Mesothelial cell of epicardium (in vitro differentiated cells): ENCODE results near the gene PTPRG. TPM values are rescaled to one million over a fixed set of nuclear protein-coding genes. Genes with fewer than 3 reads are reported as not detected.

Source experiments
- DNase-seq, 2 experiments: peaks; one replicate each; pipeline ENCODE4 v3.0.0; 2021; ENCODE audit warnings: low spot score in 2 of 2; ENCODE audit not compliant: unreplicated experiment in 2 of 2
- H3K27ac Mint-ChIP-seq: 2 replicates; pipeline ENCODE4 v1.8.0; 2021; ENCODE audit warnings: mixed read lengths
- H3K27me3 Mint-ChIP-seq: 2 replicates; pipeline ENCODE4 v1.8.0; 2021; ENCODE audit warnings: low read depth, mixed read lengths
- H3K36me3 Mint-ChIP-seq: 2 replicates; pipeline ENCODE4 v1.8.0; 2021; ENCODE audit warnings: mixed read lengths
- H3K4me1 Mint-ChIP-seq: 2 replicates; pipeline ENCODE4 v1.8.0; 2021; ENCODE audit warnings: mixed read lengths
- H3K4me3 Mint-ChIP-seq: 2 replicates; pipeline ENCODE4 v1.8.0; 2021; ENCODE audit warnings: mild to moderate bottlenecking, moderate library complexity, mixed read lengths
- H3K9me3 Mint-ChIP-seq: 2 replicates; pipeline ENCODE4 v1.8.0; 2021; ENCODE audit warnings: mixed read lengths
- total RNA-seq: library from RNA; stranded (reverse); gene quantifications from 3 replicates; pipeline ENCODE4 v1.2.1, GENCODE V29; 2021
- TF ChIP-seq, protein P1 (sequence below): fragments of 200-600 bp; sonication (generic); IDR thresholded peaks from one replicate; pipeline ENCODE4 v1.5.0; 2021; ENCODE audit warnings: antibody characterized with exemption; ENCODE audit not compliant: unreplicated experiment

Gene PTPRG
- total RNA-seq, 1 donor from 2014 or later = 40.4 TPM

GRCh38 chr3:62173939-62174515, 612.7 kb downstream of the PTPRG start:
- Mint-ChIP-seq H3K4me1 (peaks cover 7% of the 10 kb centered on the region), H3K27ac (no peak overlapping the region), H3K9me3 (peaks cover 14% of the 10 kb centered on the region), H3K36me3 (peaks cover 11% of the 10 kb centered on the region), H3K4me3 (no peak overlapping the region), H3K27me3 (no peaks in the 10 kb centered on the region)
- TF ChIP-seq, protein P1, sequence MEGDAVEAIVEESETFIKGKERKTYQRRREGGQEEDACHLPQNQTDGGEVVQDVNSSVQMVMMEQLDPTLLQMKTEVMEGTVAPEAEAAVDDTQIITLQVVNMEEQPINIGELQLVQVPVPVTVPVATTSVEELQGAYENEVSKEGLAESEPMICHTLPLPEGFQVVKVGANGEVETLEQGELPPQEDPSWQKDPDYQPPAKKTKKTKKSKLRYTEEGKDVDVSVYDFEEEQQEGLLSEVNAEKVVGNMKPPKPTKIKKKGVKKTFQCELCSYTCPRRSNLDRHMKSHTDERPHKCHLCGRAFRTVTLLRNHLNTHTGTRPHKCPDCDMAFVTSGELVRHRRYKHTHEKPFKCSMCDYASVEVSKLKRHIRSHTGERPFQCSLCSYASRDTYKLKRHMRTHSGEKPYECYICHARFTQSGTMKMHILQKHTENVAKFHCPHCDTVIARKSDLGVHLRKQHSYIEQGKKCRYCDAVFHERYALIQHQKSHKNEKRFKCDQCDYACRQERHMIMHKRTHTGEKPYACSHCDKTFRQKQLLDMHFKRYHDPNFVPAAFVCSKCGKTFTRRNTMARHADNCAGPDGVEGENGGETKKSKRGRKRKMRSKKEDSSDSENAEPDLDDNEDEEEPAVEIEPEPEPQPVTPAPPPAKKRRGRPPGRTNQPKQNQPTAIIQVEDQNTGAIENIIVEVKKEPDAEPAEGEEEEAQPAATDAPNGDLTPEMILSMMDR = no peak
- no peak for DNase-seq

DNA sequence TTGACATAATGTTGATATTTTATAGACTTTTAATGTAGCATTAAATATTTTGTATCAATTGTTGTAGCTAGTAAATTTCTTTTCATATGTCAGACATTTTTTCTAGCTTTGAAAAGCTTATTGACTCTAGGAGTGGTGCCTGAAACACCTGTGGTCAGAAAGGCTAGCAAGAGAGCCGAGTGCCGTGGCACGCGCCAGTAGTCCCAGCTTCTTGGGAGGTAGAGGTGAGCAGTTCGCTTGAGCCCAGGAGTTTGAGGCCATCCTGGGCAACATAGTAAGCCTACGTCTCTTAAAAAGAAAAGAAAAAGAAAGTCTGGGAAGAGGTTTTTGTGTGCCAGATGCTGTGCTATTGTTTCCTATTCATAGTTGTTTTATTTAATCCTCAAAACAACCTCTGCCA, 613.8 kb downstream of the PTPRG start:
- Mint-ChIP-seq H3K36me3 (peaks cover 11% of the 10 kb centered on the region), H3K27me3 (no peaks in the 10 kb centered on the region), H3K9me3 (peaks cover 14% of the 10 kb centered on the region), H3K4me1 (no peaks in the 10 kb centered on the region), H3K27ac (no peak overlapping the region), H3K4me3 (no peak overlapping the region)
- DNase-seq = no peak
- TF ChIP-seq, protein P1 = no peak

DNA sequence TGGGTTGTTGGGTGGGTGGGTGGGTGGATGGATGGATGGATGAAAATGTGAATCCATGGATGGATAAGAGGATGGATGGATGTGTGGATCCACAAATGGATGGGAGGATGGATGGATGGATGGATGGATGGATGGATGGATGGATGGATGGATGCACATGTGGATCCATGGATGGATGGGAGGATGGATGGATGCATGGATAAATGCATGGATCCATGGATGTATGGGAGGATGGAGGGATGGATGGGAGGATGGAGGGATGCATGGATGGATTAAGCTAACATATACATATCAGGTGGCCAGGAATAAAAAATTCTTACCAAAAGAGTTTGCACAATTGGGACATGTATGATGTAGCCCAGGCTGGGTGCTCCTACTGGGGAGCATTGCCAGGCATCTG, 616.7 kb downstream of the PTPRG start:
- Mint-ChIP-seq H3K4me3 (no peak overlapping the region), H3K27ac (no peak overlapping the region), H3K27me3 (no peaks in the 10 kb centered on the region), H3K36me3 (no peaks in the 10 kb centered on the region), H3K9me3 (no peaks in the 10 kb centered on the region), H3K4me1 (no peaks in the 10 kb centered on the region)
- TF ChIP-seq, protein P1 = no peak
- no peak for DNase-seq

DNA sequence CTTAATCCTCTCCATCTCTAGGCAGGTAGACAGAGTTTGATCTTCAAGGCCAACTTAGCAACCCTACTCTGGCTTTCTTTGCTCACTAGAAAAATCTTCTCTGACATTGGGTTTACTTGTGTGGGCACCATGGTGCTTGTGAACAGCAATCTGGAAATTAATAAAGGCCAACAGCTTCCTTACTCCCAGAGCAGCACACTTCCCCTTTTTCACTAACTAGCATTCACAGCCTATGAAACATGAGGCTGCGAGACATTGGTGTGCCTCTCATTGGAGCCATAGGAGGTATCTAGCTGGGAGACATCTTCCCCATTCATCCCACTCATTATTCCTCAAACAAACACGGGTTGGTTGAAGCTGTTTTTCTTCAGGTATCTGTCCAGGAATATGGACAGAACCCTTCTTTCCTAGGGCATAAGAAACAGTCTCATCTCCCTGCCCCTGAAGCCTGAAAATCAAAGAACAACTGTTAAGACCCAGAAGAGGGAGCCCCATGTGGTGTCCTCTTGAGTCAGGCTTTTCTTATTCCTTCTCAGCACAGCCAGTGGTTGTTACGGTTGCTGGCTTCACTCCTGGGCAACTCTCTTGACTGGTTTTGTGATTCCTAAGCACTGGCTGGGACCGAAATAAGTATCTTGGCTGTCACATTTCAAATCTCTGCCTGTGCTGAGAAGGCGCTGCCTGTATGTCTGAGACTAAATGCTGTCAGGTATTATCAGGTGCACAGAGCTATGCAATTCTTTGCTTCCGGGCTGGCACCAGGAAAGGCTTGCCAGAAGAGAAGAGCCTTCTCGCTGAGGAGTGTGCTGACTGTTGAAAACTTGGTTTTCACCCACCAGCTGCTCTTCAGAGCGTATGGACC, 617.6 kb downstream of the PTPRG start:
- Mint-ChIP-seq H3K27me3 (no peaks in the 10 kb centered on the region), H3K9me3 (no peaks in the 10 kb centered on the region), H3K27ac (no peak overlapping the region), H3K4me1 (peaks cover 5% of the 10 kb centered on the region), H3K36me3 (no peaks in the 10 kb centered on the region), H3K4me3 (no peak overlapping the region)
- TF ChIP-seq, protein P1 = no peak
- no peak for DNase-seq

GRCh38 chr3:62180514-62180913, 619.1 kb downstream of the PTPRG start:
- no peaks in the 10 kb centered on the region for H3K9me3 Mint-ChIP-seq
- TF ChIP-seq, protein P1 = no peak
- H3K27me3 Mint-ChIP-seq = no peaks in the 10 kb centered on the region
- no peaks in the 10 kb centered on the region for H3K36me3 Mint-ChIP-seq
- no peak overlapping the region for H3K27ac Mint-ChIP-seq
- peaks cover 12% of the 10 kb centered on the region for H3K4me1 Mint-ChIP-seq
- DNase-seq = no peak
- no peak overlapping the region for H3K4me3 Mint-ChIP-seq
